ENCODE data around the gene GALNT15. TPM values are rescaled to one million over a fixed set of nuclear protein-coding genes. Genes with fewer than 3 reads are reported as not detected.
A peak's percentile ranks its signal among the peaks of the same experiment; 100 is the strongest.

The GALNT15 gene
- polyA plus RNA-seq, 1 of the 3 experiments (the other 2 are of a cell fraction) = 4.7 TPM

DNA sequence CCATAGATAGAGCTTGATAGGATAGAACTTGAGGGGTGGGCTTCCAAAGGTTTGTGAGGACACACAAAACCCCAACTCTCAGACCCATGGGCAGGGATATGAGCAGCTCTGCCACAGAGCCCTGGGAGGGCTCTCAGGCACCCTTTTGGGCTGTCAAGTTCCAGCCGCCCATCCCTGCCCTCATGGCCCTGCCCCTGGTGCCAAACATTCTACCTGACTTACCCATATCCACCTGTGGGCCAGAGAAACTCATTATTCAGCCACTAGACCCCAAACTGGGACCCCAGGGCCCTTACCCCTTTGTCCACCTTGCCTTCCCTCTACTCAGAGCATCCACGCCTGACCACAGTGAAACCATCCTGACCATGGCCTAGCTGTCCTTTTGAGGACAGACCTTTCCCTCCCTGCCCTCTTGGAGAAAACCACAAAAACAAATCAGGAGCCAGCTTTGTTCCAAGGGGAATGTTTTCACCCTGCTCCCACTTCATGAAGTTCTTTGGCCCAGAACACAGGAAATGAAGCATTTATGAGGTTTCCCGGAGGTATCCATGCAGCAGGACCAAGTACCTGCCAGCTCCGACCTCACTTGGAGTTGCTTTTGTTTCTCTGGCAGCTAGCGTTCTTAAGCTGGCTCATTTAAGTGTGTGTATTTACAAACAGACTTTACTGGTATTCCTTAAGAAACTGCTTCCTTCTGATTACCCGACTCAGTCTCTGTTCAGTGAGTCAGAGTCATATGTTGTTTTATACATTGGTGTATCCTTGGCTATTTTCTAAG, 34.2 kb upstream of the GALNT15 start (continued):
- TF ChIP-seq, protein P1, sequence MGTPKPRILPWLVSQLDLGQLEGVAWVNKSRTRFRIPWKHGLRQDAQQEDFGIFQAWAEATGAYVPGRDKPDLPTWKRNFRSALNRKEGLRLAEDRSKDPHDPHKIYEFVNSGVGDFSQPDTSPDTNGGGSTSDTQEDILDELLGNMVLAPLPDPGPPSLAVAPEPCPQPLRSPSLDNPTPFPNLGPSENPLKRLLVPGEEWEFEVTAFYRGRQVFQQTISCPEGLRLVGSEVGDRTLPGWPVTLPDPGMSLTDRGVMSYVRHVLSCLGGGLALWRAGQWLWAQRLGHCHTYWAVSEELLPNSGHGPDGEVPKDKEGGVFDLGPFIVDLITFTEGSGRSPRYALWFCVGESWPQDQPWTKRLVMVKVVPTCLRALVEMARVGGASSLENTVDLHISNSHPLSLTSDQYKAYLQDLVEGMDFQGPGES (IDR thresholded peaks at IDR 0.05; ENCODE audit: low read depth, low read length) = no peak
- TF ChIP-seq NFIC (IDR thresholded peaks at IDR 0.05; ENCODE audit: borderline replicate concordance) (peak; percentile 41), FOSL2 (IDR thresholded peaks at IDR 0.05; ENCODE audit: borderline replicate concordance, low read depth) (no peak), CHD2 (IDR thresholded peaks at IDR 0.05; ENCODE audit: low read length, partially characterized antibody) (no peak), FOXM1 (IDR thresholded peaks at IDR 0.05; ENCODE audit: low read depth) (no peak), PBX3 (IDR thresholded peaks at IDR 0.05) (no peak), USF2 (IDR thresholded peaks at IDR 0.05; ENCODE audit: borderline replicate concordance, low read depth, low read length) (no peak), JUND (IDR thresholded peaks at IDR 0.05) (peak; percentile 13; the same call in 1 of the 2 replicates), TCF12 (IDR thresholded peaks at IDR 0.05) (peak; percentile 36; the same call in 1 of the 2 replicates), MEF2A (IDR thresholded peaks at IDR 0.05; ENCODE audit: borderline replicate concordance, low read depth) (no peak)

DNA sequence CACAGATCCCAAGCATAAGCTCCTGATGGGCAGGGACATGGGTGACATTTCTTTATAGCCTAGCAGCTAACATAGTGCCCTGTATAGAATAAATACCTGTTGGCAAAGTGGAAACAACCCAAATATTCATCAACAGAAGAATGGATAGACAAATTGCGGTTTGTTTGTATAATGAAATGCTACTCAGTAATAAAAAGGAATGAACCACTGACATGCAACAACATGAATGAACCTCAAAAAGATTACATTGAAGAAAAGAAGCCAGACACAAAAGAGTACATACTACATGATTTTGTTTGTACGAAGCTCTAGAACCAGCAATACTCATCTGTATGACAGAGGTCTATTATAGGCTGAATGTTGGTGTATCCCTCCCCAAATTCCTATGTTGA, 33.6 kb upstream of the GALNT15 start:
- Histone ChIP-seq H3K9ac (peak overlapping the region; percentile 38; the same call in 1 of the 2 replicates), H3K9me2 (no peaks in the 10 kb centered on the region), H3K4me3 (ENCODE audit: low read depth in 2 of 2, low read length in 1 of 2) (no peak overlapping the region), H2AFZ (ENCODE audit: low read depth) (no peak overlapping the region), H3K9me3 (no peaks in the 10 kb centered on the region), H3K27ac (ENCODE audit: low read depth in 2 of 2, low read length in 1 of 2) (peak overlapping the region in 1 of 2 experiments; percentile 66; a peak in 2 of 4 replicates), H3K36me3 (replicated peaks in 1 of 2; ENCODE audit: control insufficient read depth in 1 of 2, insufficient read depth in 2 of 2, low read length in 1 of 2) (no peaks in the 10 kb centered on the region), H3K79me2 (ENCODE audit: insufficient read depth) (no peaks in the 10 kb centered on the region), H3K27me3 (ENCODE audit: insufficient read depth) (no peaks in the 10 kb centered on the region), H3K4me1 (ENCODE audit: control insufficient read depth in 1 of 2, insufficient read depth in 2 of 2, low read depth in 1 of 2, low read length in 1 of 2) (peaks cover 0 to 13% of the 10 kb centered on the region in 2 experiments; a peak in 1 of 4 replicates), H3K4me2 (no peak overlapping the region), H4K20me1 (ENCODE audit: insufficient read depth) (no peaks in the 10 kb centered on the region), H3F3A (replicated peaks; ENCODE audit: insufficient read depth) (peaks cover 12% of the 10 kb centered on the region)
- ChIA-PET CTCF (interaction anchor here (1.2 to 1.3 kb wide), 2 partner anchors 9 to 38 kb away, joined by 3 read pairs; no protein-coding TSS in a partner anchor), POLR2A (no interaction called here)
- DNase-seq = no peak
- WGBS (ENCODE audit: low lambda C conversion rate) = 97% methylated on average over 2 of the region's 2 CpGs
- no peak for TF ChIP-seq EP300 (IDR thresholded peaks at IDR 0.05; ENCODE audit: borderline replicate concordance in 1 of 2, low read depth in 1 of 2, low read length in 1 of 2)
- TF ChIP-seq JUND (IDR thresholded peaks at IDR 0.05) = no peak
- no peak for TF ChIP-seq POLR2AphosphoS5 (IDR thresholded peaks at IDR 0.05; ENCODE audit: low read depth, low read length)
- no peak for TF ChIP-seq SMC3 (IDR thresholded peaks at IDR 0.05; ENCODE audit: low read depth, low read length)
- TF ChIP-seq RXRA (IDR thresholded peaks at IDR 0.05; ENCODE audit: borderline replicate concordance, low read depth) = no peak
- no peak for TF ChIP-seq NFIC (IDR thresholded peaks at IDR 0.05; ENCODE audit: borderline replicate concordance)
- TF ChIP-seq EZH2phosphoT487 (IDR thresholded peaks at IDR 0.05; ENCODE audit: borderline replicate concordance, low read depth) = no peak
- no peak for TF ChIP-seq ZBTB33 (IDR thresholded peaks at IDR 0.05; ENCODE audit: borderline replicate concordance, low read depth)
- no peak for TF ChIP-seq YY1 (IDR thresholded peaks at IDR 0.05; ENCODE audit: low read depth)
